HG02870 (cell line): ENCODE measurements around the gene PDE4D.

ENCODE experiments used
- ATAC-seq: cut with Tn5 transposase; IDR thresholded peaks from one replicate; pipeline ENCODE4 v1.9.1; 2021; ENCODE audit warnings: mild to moderate bottlenecking, moderate library complexity; ENCODE audit not compliant: unreplicated experiment

PDE4D gene

GRCh38 chr5:59532979-59533729, 360.4 kb downstream of the PDE4D start:
- ATAC-seq: no peak

GRCh38 chr5:59529239-59529638, 364.3 kb downstream of the PDE4D start:
- ATAC-seq: no peak

GRCh38 chr5:59528202-59528862, 365.2 kb downstream of the PDE4D start:
- no peak for ATAC-seq

- no peak for ATAC-seq
Measured at GRCh38 chr5:59525957-59526356, 367.6 kb downstream of the PDE4D start.

GRCh38 chr5:59525311-59525710, 368.2 kb downstream of the PDE4D start:
- ATAC-seq: no peak

GRCh38 chr5:59522201-59522831, 371.2 kb downstream of the PDE4D start:
- no peak for ATAC-seq

GRCh38 chr5:59521476-59521875, 372.1 kb downstream of the PDE4D start:
- ATAC-seq: no peak

GRCh38 chr5:59519338-59519737, 374.2 kb downstream of the PDE4D start:
- no peak for ATAC-seq

GRCh38 chr5:59517926-59518585, 375.5 kb downstream of the PDE4D start:
- ATAC-seq: no peak

- no peak for ATAC-seq
Measured at GRCh38 chr5:59516161-59516560, 377.4 kb downstream of the PDE4D start.

- no peak for ATAC-seq
Measured at GRCh38 chr5:59506285-59506877, 387.1 kb downstream of the PDE4D start.

GRCh38 chr5:59504043-59504442, 389.5 kb downstream of the PDE4D start:
- no peak for ATAC-seq

GRCh38 chr5:59503220-59503619, 390.3 kb downstream of the PDE4D start:
- no peak for ATAC-seq

GRCh38 chr5:59501316-59501715, 392.2 kb downstream of the PDE4D start:
- no peak for ATAC-seq

- ATAC-seq: no peak
Measured at GRCh38 chr5:59500014-59500413, 393.5 kb downstream of the PDE4D start.

GRCh38 chr5:59497207-59497606, 396.3 kb downstream of the PDE4D start:
- ATAC-seq: no peak

- ATAC-seq: no peak
Measured at GRCh38 chr5:59496524-59497134, 396.9 kb downstream of the PDE4D start.

- ATAC-seq: no peak
Measured at GRCh38 chr5:59491945-59492344, 401.6 kb downstream of the PDE4D start.

GRCh38 chr5:59489551-59489950, 404.0 kb downstream of the PDE4D start:
- no peak for ATAC-seq
